Neuronal stem cell (in vitro differentiated cells): ENCODE measurements around the gene BAZ1B. TPM values are rescaled to one million over a fixed set of nuclear protein-coding genes. Genes with fewer than 3 reads are reported as not detected.

Experiments
- DNase-seq: peaks from one replicate; pipeline ENCODE4 v3.0.0-alpha.2; 2013; ENCODE audit warnings: low spot score
- H2AFZ ChIP-seq: one replicate; pipeline ENCODE4 v1.6.1; 2013; ENCODE audit warnings: mild to moderate bottlenecking, low read length, inconsistent platforms
- H2AK5ac ChIP-seq: 2 replicates; pipeline ENCODE4 v1.6.1; 2013; ENCODE audit warnings: low read depth, mild to moderate bottlenecking, inconsistent platforms, low read length, moderate library complexity, mixed read lengths
- H2BK120ac ChIP-seq: 2 replicates; pipeline ENCODE4 v1.6.1; 2013; ENCODE audit warnings: low read depth, mild to moderate bottlenecking, inconsistent platforms, low read length, moderate library complexity, mixed read lengths
- H2BK12ac ChIP-seq: one replicate; pipeline ENCODE4 v1.6.1; 2013; ENCODE audit warnings: low read length, inconsistent platforms
- H2BK15ac ChIP-seq: 2 replicates; pipeline ENCODE4 v1.6.1; 2013; ENCODE audit warnings: mild to moderate bottlenecking, low read length, inconsistent platforms, mixed read lengths
- H2BK5ac ChIP-seq: one replicate; pipeline ENCODE4 v1.6.1; 2013; ENCODE audit warnings: inconsistent platforms, mild to moderate bottlenecking, low read length, moderate library complexity
- H3K14ac ChIP-seq: one replicate; pipeline ENCODE4 v1.6.1; 2013; ENCODE audit warnings: low read length, inconsistent platforms
- H3K18ac ChIP-seq: 2 replicates; pipeline ENCODE4 v1.6.1; 2013; ENCODE audit warnings: low read length, inconsistent platforms
- H3K23ac ChIP-seq: 2 replicates; pipeline ENCODE4 v1.6.1; 2013; ENCODE audit warnings: low read depth, mild to moderate bottlenecking, mixed read lengths, low read length, inconsistent platforms; ENCODE audit not compliant: poor library complexity
- H3K27ac ChIP-seq: replicated peaks from 3 replicates; pipeline ENCODE4 v1.5.1; 2013; ENCODE audit warnings: low read length, inconsistent platforms
- H3K27me3 ChIP-seq, 3 experiments: 2 replicates each; pipeline ENCODE4 v1.6.1; 2013; ENCODE audit warnings: low read length in 3 of 3, mild to moderate bottlenecking in 2 of 3, inconsistent platforms in 1 of 3, low read depth in 1 of 3, mixed read lengths in 1 of 3, moderate library complexity in 1 of 3; ENCODE audit not compliant: control insufficient read depth in 3 of 3, insufficient read depth in 3 of 3
- H3K36me3 ChIP-seq, 2 donors: replicated peaks in 1 of 2; 2 replicates each; pipeline ENCODE4 v1.6.1; 2013; ENCODE audit warnings: low read length in 2 of 2; ENCODE audit not compliant: control insufficient read depth in 2 of 2, insufficient read depth in 2 of 2
- H3K4ac ChIP-seq: 2 replicates; pipeline ENCODE4 v1.6.1; 2013; ENCODE audit warnings: inconsistent platforms, mild to moderate bottlenecking, low read length, moderate library complexity
- H3K4me1 ChIP-seq, 2 donors: 1 replicate in 1 of 2; 2 replicates in 1 of 2; pipeline ENCODE4 v1.6.1; 2013; ENCODE audit warnings: low read length in 2 of 2, low read depth in 1 of 2; ENCODE audit not compliant: control insufficient read depth in 2 of 2, insufficient read depth in 1 of 2
- H3K4me2 ChIP-seq: one replicate; pipeline ENCODE4 v1.6.1; 2013; ENCODE audit warnings: mild to moderate bottlenecking, low read length, inconsistent platforms; ENCODE audit not compliant: insufficient read depth, poor library complexity, severe bottlenecking
- H3K4me3 ChIP-seq, 2 donors: 2 replicates each; pipeline ENCODE4 v1.5.1; 2013; ENCODE audit warnings: low read length in 2 of 2, mild to moderate bottlenecking in 2 of 2, inconsistent platforms in 1 of 2, moderate library complexity in 1 of 2
- H3K79me1 ChIP-seq: one replicate; pipeline ENCODE4 v1.6.1; 2013; ENCODE audit warnings: low read depth, mild to moderate bottlenecking, inconsistent platforms, low read length, moderate library complexity
- H3K9ac ChIP-seq: one replicate; pipeline ENCODE4 v1.6.1; 2013; ENCODE audit warnings: mild to moderate bottlenecking, low read depth, low read length, inconsistent platforms; ENCODE audit not compliant: poor library complexity
- H3K9me3 ChIP-seq, 2 donors: replicated peaks in 1 of 2; 2 replicates each; pipeline versions ENCODE3 to v1.6.1; 2013; ENCODE audit warnings: low read length in 2 of 2, mild to moderate bottlenecking in 2 of 2, inconsistent platforms in 1 of 2, low read depth in 1 of 2, mixed read lengths in 1 of 2, moderate library complexity in 1 of 2; ENCODE audit not compliant: control insufficient read depth in 2 of 2, insufficient read depth in 1 of 2
- H4K8ac ChIP-seq: one replicate; pipeline ENCODE4 v1.6.1; 2013; ENCODE audit warnings: low read depth, mild to moderate bottlenecking, inconsistent platforms, low read length, moderate library complexity
- H4K91ac ChIP-seq: one replicate; pipeline ENCODE4 v1.6.1; 2013; ENCODE audit warnings: low read length, low read depth, mild to moderate bottlenecking, inconsistent platforms; ENCODE audit not compliant: poor library complexity
- WGBS, 2 donors: extraction: QIAGEN DNeasy Blood & Tissue Kit; methylation state at CpG; one replicate each; pipeline ENCODE4 v1.1.7; 2013; ENCODE audit warnings: missing lambda C conversion rate in 2 of 2, mixed read lengths in 1 of 2; ENCODE audit not compliant: insufficient read length in 2 of 2, insufficient replicate concordance in 1 of 2; ENCODE audit errors: extremely low coverage in 2 of 2; 5-methylcytosine and 5-hydroxymethylcytosine counted together
- small RNA-seq: library from polyadenylated mRNA; stranded (forward); fragments of <200 nt; extraction: miRNeasy Mini kit (QIAGEN cat#:217004); gene quantifications from one replicate; pipeline ENCODE3, GENCODE V24; 2013; ENCODE audit not compliant: insufficient read depth

The BAZ1B gene

GRCh38 chr7:73395538-73396503 is 126.3 kb downstream of the BAZ1B start:
- peak overlapping the region; percentile 65 for H3K18ac ChIP-seq
- H3K4me3 ChIP-seq: no peak overlapping the region
- H2BK120ac ChIP-seq: no peak overlapping the region

DNA sequence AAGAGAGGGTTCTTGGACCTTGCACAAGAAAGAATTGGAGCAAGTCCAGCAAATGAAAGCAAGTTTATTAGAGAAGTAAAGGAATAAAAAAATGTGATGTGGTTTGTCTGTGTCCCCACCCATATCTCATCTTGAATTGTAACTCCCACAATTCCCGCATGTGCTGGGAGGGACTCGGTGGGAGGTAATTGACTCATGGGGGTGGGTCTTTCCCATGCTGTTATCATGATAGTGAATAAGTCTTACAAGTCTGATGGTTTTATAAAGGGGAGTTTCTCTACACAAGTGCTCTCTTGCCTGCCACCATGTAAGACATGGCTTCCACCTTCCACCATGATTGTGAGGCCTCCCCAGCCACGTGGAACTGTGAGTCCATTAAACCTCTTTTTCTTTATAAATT is 127.7 kb downstream of the BAZ1B start:
- Histone ChIP-seq H2BK12ac (no peak overlapping the region), H3K36me3 (no peaks in the 10 kb centered on the region), H4K8ac (no peak overlapping the region), H3K18ac (no peak overlapping the region), H2AFZ (no peak overlapping the region), H3K23ac (no peak overlapping the region), H3K4me3 (no peak overlapping the region), H2BK120ac (no peak overlapping the region), H3K14ac (no peak overlapping the region), H4K91ac (no peak overlapping the region), H2BK15ac (no peak overlapping the region), H3K9me3 (no peaks in the 10 kb centered on the region), H3K27me3 (no peaks in the 10 kb centered on the region), H3K4me2 (no peak overlapping the region), H3K27ac (no peak overlapping the region), H2BK5ac (no peak overlapping the region), H3K4me1 (peaks cover 8 to 11% of the 10 kb centered on the region in 2 donors), H3K4ac (no peak overlapping the region), H3K9ac (no peak overlapping the region), H2AK5ac (no peak overlapping the region), H3K79me1 (no peaks in the 10 kb centered on the region)
- DNase-seq: no peak
- WGBS, 2 donors: no CpG with 5 or more reads among the region's 3 CpGs

More at GRCh38 chr7:73395538-73396503, 126.3 kb downstream of the BAZ1B start:
- H3K27me3 ChIP-seq: no peaks in the 10 kb centered on the region
- H3K23ac ChIP-seq: no peak overlapping the region
- no peak for DNase-seq
- no peak overlapping the region for H3K27ac ChIP-seq
- no peak overlapping the region for H3K4ac ChIP-seq
- WGBS, 2 donors: no CpG with 5 or more reads among the region's 21 CpGs
- H3K79me1 ChIP-seq: no peaks in the 10 kb centered on the region
- H2AFZ ChIP-seq: no peak overlapping the region
- H2BK12ac ChIP-seq: peak overlapping the region; percentile 78
- H2BK15ac ChIP-seq: peak overlapping the region; percentile 87
- H3K36me3 ChIP-seq: no peaks in the 10 kb centered on the region
- no peak overlapping the region for H4K91ac ChIP-seq
- H3K14ac ChIP-seq: no peak overlapping the region
- H3K4me2 ChIP-seq: no peak overlapping the region
- peaks cover 8 to 11% of the 10 kb centered on the region in 2 donors for H3K4me1 ChIP-seq
- H3K9ac ChIP-seq: no peak overlapping the region
- H2AK5ac ChIP-seq: peak overlapping the region; percentile 73
- no peaks in the 10 kb centered on the region for H3K9me3 ChIP-seq
- H2BK5ac ChIP-seq: peak overlapping the region; percentile 26
- no peak overlapping the region for H4K8ac ChIP-seq

GRCh38 chr7:73391396-73391795 is 130.7 kb downstream of the BAZ1B start:
- H3K36me3 ChIP-seq: no peaks in the 10 kb centered on the region
- no CpG with 5 or more reads among the region's 2 CpGs for WGBS, 2 donors
- H3K79me1 ChIP-seq: no peaks in the 10 kb centered on the region
- H2BK15ac ChIP-seq: no peak overlapping the region
- no peak overlapping the region for H2AK5ac ChIP-seq
- peaks cover 3 to 8% of the 10 kb centered on the region in 2 donors for H3K9me3 ChIP-seq
- no peak overlapping the region for H3K23ac ChIP-seq
- H3K4ac ChIP-seq: no peak overlapping the region
- H3K4me3 ChIP-seq: no peak overlapping the region
- no peak overlapping the region for H2BK12ac ChIP-seq
- no peak overlapping the region for H3K27ac ChIP-seq
- no peak overlapping the region for H4K8ac ChIP-seq
- H2BK5ac ChIP-seq: no peak overlapping the region
- no peak overlapping the region for H2AFZ ChIP-seq
- H3K4me1 ChIP-seq: peaks cover 0 to 2% of the 10 kb centered on the region in 2 donors
- H3K4me2 ChIP-seq: no peak overlapping the region
- H3K27me3 ChIP-seq: no peaks in the 10 kb centered on the region
- H2BK120ac ChIP-seq: no peak overlapping the region
- no peak for DNase-seq
- H4K91ac ChIP-seq: no peak overlapping the region
- H3K18ac ChIP-seq: no peak overlapping the region
- no peak overlapping the region for H3K9ac ChIP-seq
- H3K14ac ChIP-seq: no peak overlapping the region

Small RNAs within 50 kb of the gene (small RNA-seq; reads per million reads assigned to genes)
- gene RF00019 (not detected), gene RNU6-1198P (not detected)
